HG03108 (cell line): ENCODE results near the gene MED29.
A peak's percentile ranks its signal among the peaks of the same experiment; 100 is the strongest.

Experiments used
- ATAC-seq: cut with Tn5 transposase; IDR thresholded peaks from one replicate; pipeline ENCODE4 v1.9.1; 2021; ENCODE audit warnings: moderate library complexity; ENCODE audit not compliant: unreplicated experiment

The MED29 gene

DNA sequence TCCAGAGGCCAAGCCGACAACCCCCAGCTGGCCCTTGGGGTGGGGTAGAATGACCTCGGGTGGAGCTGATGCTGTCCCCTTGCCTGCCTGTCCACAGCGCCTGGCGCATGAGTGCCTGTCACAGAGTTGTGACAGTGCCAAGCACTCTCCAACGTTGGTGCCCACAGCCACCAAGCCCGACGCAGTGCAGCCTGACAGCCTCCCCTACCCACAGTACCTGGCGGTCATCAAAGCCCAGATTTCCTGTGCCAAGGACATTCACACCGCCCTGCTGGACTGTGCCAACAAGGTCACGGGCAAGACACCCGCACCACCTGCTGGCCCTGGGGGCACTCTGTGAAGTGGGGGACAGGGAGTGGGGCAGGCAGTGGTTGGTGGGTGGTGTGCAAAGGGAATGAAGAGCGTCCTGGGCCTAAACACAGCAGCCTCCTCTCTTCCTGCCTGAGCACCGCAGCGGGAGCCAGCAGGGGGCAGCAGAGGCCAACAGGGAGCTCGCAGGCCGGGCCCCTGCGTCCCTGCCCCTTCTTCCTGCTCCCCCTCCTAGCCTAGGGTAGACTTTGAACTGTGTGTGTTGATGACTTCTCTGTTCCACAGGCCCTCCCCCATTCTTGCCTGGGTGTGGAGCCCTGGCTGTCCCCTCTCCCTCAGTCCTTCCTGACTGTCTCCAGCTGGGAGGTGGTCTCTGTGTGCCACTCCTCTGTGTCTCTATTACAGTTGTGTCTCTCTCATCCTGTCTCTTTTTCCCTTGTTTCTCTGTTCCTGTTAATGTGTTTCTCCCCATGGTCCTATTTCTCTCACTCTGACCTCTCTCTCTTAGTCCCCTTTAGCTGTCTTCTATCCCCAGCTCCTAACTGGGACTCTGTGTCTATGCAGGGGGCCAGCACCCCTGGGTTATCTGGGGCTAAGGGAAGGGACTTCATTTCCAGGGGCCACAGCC is 6.5 kb downstream of the MED29 start:
- peak; percentile 19 for ATAC-seq

DNA sequence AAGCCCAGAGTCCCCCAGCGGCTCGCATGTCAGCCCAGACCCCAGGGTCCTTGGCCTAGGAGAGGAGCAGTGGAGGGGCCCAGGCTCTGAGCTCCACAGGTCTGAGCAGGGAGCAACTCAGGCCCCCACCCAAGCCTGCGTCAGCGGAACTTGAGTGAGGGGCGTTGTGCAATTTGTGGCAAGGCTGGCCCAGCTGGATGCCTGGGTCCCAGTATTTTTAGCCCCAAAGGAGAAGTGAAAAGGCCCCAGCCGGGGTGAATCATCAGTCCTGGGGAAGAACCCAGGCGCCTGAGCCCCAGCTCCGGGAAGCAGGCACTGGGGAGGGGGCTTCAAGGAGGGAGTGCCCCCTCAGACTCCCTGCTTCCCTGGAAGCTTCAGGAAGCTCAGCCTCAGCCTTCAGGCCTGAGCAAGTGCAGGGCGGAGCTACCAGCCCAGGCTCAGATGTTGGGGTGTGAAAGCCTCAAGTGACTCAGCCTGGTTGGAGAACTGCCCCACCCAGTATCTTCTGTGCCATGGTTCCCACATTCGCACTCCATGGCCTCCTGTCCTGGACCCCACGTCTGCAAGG is 7.2 kb downstream of the MED29 start:
- no peak for ATAC-seq

DNA sequence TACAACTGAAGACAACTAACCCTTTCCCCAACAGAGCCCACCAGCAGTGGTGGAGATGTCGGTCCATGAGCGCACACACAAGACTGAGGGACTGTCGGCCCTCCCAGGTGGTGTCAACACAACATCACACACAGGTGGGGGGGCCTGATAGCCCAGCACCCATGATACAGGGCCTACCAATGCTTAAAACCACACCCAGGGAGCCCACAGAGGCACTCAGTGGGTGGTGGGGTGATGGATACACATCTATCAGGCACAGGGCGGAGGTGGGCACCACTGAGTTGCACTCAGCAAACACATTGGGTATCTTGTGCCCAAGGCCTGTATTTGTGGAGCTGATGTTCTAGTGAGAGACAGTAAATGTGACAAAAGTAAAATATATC is 8.5 kb downstream of the MED29 start:
- no peak for ATAC-seq

DNA sequence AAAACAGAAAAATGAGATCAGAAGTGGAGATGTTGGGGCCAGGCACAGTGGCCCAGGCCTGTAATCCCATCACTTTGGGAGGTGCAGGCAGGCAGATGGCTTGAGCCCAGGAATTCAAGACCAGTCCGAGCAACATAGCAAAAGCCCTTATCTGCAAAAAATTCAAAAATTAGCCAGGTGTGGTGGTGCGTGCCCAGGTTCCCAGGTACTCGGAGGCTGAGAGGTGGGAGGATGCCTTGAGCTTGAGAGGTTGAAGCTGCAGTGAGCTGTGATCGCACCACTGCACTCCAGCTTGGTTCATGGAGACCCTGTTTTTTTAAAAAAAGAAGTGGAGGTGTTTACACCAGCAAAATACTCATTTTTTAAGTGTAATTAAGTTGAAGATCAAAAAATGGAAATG is 8.9 kb downstream of the MED29 start:
- ATAC-seq: no peak

DNA sequence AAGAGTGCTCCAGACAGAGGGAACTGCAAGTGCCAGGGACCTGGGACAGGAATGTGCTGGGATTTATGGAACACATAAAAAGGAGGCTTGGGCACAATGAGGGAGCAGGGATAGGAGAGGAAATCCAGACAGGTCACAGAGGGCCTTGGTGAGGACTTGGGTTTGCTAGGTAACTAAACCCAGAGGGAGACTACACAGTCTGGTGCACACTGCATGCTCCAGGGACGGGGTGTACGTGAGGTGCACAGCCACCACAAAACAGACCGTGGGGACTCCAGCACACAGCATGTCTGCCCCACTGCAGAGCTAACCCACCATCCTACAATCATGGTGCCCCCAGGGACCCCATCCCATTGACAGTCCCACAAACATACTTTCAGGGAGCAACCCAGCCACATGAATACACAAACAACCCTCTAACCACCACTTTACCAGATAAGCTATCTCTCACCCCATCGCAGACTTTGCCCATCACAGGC is 9.9 kb downstream of the MED29 start:
- ATAC-seq: peak; percentile 7

DNA sequence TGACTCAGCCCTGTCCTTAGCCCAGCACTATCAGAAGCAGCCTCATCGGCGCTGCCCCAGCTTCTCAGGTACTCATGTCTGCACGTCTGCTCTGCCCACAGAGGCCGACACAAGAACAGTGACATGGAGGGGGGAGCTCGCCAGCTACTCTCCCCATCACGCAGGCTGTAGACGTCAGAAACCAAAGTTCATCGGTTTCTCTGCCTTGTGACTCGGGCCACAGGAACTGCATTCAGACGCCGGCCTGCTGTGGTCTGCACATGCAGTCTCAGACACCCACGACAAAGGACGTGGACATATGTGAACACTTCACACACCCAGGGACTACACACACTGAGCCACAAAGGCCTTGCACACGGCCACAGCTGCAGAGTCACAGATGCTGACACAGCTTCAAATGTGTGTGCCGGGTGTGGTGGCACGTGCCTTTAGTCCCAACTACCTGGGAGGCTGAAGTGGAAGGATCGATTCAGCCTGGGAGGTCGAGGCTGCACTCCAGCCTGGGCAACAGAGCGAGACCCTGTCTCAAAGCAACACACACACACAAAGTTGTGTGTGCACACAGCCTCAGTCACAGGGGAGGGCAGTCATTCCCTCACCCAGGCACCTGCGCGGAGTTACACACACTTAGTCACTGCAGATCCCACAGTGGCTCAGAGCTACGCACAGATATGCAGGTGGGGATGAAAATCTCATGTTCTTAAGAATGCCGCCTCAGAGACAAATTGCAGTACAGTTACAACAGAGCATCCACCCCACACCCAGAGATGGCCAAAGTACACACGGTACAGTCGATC is 10.6 kb downstream of the MED29 start:
- ATAC-seq: peak; percentile 21

DNA sequence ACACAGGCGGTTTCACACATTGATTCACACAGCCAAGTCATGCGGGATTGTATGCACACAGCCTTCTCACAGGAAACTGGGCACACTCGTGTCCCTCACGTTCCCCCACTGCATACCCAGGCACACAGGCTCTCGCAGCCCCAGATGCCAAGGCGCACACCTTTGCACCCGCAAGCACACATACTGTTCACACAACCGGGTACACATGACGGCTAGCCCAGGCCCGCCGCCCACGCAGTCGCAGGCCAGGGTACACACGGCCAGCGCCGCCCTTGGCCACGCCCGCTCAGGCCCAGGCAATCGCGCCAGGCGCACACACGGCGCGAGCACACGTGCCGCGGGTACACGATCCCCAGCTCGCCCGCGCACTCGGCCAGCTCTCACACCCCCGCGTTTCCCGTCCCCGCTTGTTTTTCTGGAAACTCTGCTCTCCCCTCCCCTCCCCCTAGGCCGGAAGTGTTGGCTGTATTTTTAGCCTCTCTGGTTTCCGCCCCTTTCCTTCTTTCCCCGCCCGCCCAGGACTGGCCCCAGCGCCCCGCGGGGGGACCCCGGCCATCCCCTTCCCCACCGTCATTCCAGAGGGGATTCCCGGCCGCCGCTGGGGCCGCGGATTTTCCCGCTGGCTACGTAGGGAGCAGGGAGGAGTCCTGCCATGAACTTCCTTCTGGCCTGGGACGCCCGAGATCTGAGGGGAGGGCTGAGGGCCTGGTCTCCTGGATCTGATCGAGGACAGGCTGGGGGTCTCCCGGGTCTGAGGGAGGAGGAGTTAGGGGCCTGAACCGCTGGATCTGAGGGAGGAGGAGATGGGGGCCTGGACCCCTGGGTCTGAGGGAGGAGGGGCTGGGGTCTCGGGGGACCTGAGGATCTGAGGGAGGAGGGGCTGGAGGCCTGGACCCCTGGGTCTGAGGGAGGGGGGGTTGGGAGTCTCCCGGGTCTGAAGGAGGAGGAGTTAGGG is 11.4 kb downstream of the MED29 start:
- ATAC-seq: no peak

DNA sequence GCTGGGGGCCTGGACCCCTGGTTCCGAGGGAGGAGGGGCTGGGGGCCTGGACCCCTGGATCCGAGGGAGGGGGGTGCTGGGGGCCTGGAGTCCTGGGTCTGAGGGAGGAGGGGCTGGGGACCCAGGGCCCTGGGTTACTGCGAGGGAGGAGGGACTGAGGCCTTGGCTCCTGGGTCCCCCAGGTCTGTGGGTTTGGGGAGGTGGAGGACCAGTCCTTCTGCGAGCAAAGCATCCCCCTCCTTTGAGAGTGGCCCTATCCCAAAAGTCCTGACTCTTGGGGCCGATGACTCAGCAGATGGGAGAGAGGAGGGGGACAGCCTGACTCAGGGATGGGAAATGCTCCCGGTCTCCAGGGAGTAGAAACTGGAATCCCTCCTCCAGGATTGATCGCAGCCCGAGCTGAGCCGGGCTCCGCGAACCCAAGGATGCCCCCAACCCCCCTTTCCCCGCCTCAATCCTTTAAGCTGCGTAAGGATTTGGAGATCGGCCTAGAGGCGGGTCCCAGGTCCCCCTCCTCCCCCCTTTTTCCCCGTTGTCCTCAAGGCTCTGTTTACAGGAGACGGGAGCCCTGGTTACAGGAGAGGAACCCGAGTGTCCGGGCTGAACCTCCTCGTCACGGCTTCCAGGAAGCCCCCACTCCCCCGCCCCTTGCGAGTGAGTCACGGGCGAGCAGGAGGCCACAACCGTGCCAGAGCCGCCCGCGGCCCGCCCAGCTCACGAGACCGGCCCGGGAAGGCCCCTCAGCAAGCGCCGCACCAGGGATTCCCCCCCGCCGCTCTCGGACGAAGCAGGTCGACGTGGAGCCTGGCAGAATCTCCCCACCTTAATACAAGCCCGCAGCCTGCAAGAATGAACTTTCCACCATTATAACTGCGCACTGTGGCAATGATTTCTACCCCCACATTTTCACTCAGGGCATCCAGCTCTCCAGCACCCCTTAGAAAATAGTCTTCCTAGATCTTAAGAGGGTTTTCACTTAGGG is 12.4 kb downstream of the MED29 start:
- peak; percentile 29 for ATAC-seq

DNA sequence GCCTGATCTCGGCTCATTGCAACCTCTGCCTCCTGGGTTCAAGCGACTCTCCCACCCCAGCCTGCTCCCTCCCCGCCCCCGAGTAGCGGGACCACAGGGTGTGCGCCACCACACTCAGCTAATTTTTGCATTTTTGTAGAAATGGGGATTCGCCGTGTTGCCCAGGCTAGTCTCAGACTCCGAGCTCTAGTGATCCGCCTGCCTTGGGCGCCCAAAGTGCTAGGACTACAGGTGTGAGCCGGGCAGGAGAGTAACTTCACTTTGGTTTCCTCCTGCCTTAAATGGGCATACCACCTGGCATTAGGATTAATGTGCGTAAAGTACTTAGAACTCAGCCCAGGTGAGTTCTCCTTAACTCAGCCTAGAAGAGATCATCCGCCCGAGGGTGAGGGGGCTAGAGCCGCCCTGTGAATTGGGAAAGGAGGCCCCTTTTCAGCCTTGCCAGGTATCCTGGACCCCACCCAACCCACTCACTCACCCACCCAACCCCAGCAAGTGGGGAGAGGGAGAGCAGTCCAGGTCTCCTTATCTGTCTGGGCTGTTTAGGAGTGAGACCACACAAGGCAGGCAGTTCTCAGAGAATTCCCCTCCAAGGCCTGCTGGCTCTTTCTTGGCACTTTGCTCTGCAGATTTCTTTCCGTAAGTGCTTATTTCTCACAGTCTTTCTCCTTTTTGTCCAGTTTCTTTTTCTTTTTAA is 14.2 kb downstream of the MED29 start:
- no peak for ATAC-seq

DNA sequence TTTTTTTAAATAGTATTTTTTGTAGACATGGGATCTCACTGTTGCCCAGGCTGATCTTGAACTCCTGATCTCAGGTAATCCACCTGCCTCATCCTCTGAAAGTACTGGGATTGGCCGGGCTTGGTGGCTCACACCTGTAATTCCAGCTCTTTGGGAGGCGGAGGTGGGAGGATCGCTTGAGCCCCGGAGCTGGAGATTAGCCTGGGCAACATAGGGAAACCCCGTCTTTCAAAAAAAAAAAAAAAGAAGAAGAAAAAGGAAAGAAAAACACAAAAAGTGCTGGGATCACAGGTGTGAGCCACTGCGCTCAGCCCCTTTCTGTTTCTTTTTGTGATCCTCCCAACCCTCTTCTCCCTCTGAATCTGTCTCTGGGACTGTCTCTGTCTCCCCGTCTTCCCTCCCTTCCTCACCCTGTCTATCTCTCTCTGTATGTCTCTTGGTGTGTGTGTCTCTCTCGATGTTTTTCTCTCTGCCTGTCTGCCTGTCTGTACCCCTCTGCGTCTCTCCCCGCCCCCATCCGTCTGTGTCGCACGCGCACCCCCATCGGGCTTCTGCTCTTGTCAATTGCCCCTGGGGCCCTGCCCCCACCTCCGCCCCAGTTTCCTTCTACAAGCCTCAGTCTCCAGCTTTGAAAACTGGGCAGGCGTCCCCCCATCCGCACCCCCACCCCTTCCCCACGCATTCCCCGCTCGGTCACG is 14.9 kb downstream of the MED29 start:
- ATAC-seq: no peak

DNA sequence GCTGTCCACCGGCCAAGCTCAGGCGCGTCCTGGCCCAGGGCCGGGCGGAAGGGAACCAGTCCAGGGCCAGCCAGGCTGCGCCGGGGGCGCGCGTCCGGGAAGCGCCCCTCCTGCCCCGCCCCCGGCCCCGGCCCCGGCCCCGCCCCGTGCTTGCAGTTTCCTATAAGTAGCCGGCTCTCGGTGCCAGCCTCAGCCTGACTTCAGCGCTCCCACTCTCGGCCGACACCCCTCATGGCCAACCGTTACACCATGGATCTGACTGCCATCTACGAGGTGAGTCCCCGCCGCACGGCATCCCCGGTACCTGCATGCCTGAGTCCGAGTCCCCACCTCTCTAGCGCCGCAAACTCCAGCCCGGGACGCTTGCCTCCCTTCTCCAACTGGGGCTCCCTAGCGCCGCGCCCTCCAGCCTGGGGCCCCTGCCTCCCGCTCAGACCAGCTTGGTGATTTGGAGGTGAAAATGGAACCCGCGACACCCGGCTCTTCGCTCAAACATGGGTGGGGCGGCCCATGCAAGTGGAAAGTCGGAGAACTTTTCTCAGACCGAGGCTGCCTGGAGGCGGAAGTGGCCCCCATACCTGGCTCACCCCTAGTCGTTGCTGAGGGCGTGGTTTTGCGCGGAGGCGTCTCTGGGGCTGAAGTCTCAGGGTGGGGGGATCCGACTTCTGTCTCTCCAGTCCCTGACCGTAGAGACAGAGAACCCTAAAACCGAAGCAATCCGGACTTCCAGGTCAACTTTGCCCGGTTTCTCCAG is 15.7 kb downstream of the MED29 start, which contains the start of gene ZFP36:
Gene ZFP36, plus strand, starts transcription at position 192 of the 754 bp plus-strand sequence. Its CDS starts 58 bp downstream, at position 250.
- ATAC-seq: no peak

DNA sequence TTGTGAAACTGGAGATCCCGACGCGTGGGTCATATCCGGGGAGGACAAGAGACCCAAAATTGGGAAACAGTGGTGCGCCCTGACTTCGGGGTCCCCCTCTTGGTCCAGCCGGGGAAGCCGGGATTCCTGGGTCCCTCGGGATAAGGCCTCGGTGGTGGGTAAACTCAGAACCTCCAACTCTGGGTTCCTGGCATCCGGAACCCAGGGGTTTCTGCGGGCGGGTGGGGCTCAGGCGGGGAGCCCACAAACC is 16.2 kb downstream of the MED29 start:
- ATAC-seq: no peak

DNA sequence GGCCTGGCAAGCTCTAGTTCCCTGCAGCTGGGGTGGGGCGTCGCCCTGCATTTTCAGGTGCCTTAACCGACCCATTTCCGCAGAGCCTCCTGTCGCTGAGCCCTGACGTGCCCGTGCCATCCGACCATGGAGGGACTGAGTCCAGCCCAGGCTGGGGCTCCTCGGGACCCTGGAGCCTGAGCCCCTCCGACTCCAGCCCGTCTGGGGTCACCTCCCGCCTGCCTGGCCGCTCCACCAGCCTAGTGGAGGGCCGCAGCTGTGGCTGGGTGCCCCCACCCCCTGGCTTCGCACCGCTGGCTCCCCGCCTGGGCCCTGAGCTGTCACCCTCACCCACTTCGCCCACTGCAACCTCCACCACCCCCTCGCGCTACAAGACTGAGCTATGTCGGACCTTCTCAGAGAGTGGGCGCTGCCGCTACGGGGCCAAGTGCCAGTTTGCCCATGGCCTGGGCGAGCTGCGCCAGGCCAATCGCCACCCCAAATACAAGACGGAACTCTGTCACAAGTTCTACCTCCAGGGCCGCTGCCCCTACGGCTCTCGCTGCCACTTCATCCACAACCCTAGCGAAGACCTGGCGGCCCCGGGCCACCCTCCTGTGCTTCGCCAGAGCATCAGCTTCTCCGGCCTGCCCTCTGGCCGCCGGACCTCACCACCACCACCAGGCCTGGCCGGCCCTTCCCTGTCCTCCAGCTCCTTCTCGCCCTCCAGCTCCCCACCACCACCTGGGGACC is 16.6 kb downstream of the MED29 start:
- ATAC-seq: no peak

DNA sequence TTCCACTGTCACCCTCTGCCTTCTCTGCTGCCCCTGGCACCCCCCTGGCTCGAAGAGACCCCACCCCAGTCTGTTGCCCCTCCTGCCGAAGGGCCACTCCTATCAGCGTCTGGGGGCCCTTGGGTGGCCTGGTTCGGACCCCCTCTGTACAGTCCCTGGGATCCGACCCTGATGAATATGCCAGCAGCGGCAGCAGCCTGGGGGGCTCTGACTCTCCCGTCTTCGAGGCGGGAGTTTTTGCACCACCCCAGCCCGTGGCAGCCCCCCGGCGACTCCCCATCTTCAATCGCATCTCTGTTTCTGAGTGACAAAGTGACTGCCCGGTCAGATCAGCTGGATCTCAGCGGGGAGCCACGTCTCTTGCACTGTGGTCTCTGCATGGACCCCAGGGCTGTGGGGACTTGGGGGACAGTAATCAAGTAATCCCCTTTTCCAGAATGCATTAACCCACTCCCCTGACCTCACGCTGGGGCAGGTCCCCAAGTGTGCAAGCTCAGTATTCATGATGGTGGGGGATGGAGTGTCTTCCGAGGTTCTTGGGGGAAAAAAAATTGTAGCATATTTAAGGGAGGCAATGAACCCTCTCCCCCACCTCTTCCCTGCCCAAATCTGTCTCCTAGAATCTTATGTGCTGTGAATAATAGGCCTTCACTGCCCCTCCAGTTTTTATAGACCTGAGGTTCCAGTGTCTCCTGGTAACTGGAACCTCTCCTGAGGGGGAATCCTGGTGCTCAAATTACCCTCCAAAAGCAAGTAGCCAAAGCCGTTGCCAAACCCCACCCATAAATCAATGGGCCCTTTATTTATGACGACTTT is 17.4 kb downstream of the MED29 start:
- ATAC-seq: no peak

DNA sequence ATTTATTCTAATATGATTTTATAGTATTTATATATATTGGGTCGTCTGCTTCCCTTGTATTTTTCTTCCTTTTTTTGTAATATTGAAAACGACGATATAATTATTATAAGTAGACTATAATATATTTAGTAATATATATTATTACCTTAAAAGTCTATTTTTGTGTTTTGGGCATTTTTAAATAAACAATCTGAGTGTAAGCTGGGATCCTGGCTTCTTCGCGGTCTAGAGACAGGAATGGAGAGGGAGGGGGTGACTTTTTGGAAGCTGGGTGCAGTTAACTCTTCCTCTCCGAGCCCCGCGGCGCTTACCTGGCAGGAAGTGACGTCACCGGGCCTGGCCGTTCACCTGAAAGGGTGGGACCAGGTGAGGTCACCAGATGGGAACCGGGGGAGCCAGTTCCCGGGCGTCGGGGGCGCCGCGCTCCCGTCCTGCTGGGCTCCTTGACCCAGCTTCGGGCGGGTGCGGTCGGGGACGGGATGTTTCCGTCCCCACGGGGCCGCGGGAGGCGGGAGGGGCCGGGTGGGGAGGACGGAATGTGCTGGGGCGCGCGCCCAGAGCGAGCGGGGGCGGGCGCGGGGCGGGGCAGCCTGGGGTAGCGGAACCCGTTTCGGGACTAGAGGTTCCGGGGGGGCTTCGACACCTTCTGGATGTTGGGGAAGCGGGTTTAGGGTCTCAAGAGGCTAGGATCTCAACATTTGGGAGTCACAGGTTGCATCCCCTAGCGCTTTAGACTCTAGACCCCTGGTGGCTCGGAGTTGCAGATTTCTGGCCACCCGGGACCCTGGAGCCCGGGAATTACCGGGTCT is 18.2 kb downstream of the MED29 start:
- no peak for ATAC-seq
